GM12872 (cell line): Measurements from ENCODE around the gene TMEM121B.

ENCODE experiments used
- TF ChIP-seq, protein P1 (sequence below): IDR thresholded peaks from 3 replicates; pipeline ENCODE4 v1.5.1; 2011; ENCODE audit warnings: low read depth, mild to moderate bottlenecking, low read length, moderate library complexity; ENCODE audit not compliant: insufficient read depth

TMEM121B gene

DNA sequence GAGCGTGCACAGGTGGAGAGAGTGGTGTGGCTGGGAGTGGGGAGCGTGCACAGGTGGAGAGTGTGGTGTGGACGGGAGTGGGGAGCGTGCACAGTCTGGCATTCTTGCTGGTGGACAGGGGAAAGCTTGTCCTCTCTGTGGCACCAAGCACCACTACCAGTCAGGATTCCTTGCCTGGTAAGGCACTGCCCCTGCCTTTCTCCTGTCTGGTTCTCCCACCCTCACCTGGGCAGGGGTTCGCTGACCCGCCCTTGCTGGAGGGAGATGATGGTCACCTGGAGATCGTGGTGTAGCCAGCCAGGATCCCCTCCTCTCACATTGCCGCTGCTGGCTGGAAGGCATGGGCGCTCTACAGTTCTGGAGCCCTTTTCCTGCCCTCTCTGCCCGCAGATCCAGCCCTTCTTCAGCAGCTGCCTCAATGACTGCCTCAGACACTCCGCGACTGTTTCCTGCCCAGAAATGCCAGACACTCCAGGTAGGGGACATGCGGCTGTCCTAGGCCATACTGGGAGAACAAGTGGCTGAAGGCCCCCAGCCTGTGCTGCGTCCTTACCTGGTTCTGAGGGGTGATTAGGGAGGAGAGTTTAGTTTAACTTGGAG is 16.7 kb downstream of the TMEM121B start:
- TF ChIP-seq, protein P1, sequence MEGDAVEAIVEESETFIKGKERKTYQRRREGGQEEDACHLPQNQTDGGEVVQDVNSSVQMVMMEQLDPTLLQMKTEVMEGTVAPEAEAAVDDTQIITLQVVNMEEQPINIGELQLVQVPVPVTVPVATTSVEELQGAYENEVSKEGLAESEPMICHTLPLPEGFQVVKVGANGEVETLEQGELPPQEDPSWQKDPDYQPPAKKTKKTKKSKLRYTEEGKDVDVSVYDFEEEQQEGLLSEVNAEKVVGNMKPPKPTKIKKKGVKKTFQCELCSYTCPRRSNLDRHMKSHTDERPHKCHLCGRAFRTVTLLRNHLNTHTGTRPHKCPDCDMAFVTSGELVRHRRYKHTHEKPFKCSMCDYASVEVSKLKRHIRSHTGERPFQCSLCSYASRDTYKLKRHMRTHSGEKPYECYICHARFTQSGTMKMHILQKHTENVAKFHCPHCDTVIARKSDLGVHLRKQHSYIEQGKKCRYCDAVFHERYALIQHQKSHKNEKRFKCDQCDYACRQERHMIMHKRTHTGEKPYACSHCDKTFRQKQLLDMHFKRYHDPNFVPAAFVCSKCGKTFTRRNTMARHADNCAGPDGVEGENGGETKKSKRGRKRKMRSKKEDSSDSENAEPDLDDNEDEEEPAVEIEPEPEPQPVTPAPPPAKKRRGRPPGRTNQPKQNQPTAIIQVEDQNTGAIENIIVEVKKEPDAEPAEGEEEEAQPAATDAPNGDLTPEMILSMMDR = no peak

GRCh38 chr22:17103351-17103750 is 17.8 kb downstream of the TMEM121B start:
- TF ChIP-seq, protein P1 = no peak

DNA sequence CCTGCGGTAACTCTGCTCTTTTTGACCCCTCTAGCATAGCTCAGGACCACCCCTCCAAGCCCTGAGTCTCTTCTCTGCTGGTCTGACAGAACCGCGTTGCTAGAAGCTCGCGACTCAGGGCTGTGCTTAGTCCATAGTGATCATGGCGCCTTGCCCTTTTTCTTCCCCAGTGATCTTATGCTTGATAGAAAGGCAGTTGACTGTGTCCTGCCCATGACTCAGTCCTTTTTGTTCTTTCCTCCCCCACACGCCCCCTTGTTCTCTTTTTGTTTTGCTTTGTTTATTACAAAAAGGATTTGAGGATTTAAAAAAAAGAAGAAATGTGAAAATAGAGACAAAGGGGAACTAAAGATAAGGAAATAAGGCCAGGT is 18.9 kb downstream of the TMEM121B start:
- TF ChIP-seq, protein P1 = no peak

- TF ChIP-seq, protein P1 = no peak
These were observed 19.5 kb downstream of the TMEM121B start for GRCh38 chr22:17101475-17102296.

DNA sequence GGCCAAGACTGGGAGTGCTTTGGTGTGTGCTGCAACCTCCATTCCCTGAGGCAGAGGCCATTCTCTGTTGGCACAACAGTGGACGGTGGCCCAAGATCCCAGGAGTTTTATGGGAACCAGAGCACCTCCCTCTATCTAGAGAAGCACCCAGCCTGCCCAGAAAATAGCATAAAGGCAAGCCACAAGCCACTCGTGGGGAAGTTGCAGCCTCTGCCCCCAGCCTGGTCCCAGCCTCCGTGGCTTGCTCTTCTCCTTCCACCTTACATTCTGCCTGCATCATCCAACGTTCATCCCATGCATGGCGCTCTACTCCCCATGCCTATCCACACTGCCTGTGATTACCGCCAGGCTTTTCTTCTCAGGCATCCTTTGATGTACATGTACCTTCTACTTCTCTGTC is 20.5 kb downstream of the TMEM121B start:
- TF ChIP-seq, protein P1 = no peak

DNA sequence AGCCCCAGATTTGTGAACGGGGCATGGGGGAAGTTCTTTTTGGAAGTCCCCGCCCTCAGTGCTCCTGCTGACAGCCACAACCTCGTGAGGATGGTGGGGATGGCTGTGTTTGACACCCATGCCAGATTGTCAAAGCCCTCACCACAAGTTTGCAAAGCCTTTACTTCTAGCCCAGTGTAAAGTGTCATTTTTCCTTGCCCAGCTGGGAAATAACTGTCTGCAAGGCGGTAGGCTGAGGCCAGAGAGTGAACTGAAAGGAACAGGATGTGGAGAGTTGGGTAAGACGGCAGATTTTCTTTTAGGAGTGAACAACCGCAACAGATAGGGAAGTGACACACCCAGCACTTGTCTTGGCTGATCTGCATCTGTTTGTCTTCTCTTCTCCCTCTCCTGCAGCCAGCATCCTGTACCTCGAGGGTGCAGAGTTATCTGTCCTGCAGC is 22.8 kb downstream of the TMEM121B start:
- TF ChIP-seq, protein P1 = no peak

DNA sequence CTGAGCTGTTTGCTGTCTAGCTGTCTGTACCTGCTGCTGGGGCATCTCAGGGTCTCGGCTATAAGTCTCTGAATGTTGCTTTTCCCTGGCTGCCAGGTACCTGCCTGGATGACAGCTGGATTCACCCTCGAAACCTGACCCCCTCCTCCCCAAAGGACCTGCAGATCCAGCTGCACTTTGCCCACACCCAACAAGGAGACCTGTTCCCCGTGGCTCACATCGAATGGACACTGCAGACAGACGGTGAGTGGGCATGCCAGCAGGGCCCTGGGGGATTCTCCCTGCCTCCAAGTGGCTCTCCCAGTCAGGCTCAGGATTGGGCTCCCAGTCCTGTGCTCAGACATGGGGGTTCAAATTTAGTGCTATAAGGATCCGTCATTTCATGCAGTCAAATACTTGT is 23.5 kb downstream of the TMEM121B start:
- TF ChIP-seq, protein P1 = no peak
